Keratinocyte (primary cell): ENCODE measurements around the gene TMUB2. TPM values are rescaled to one million over a fixed set of nuclear protein-coding genes. Genes with fewer than 3 reads are reported as not detected.

ENCODE experiments used
- DNase-seq: peaks from one replicate; pipeline ENCODE4 v3.0.0-alpha.2; 2011; ENCODE audit warnings: low read depth, missing footprints, low spot score
- FAIRE-seq: peaks from 2 replicates; lab custom pipeline; 2011; peaks lifted over from hg19 to GRCh38; lab: Jason Lieb, UNC
- H2AFZ ChIP-seq: 2 replicates; pipeline ENCODE4 v1.6.0; 2012; ENCODE audit warnings: low read length, control low read depth, inconsistent platforms; ENCODE audit not compliant: control insufficient read depth
- H3K27ac ChIP-seq: 2 replicates; pipeline ENCODE4 v1.5.1; 2011; ENCODE audit warnings: low read length; ENCODE audit not compliant: control insufficient read depth, insufficient read depth
- H3K27me3 ChIP-seq: 3 replicates; pipeline ENCODE4 v1.6.0; 2011; ENCODE audit warnings: low read length; ENCODE audit not compliant: control insufficient read depth, insufficient read depth; ENCODE audit errors: extremely low read depth
- H3K36me3 ChIP-seq, 2 experiments: 2 replicates in 1 of 2; 3 replicates in 1 of 2; pipeline ENCODE4 v1.5.1; 2011; ENCODE audit warnings: low read length in 2 of 2, mild to moderate bottlenecking in 1 of 2; ENCODE audit not compliant: control insufficient read depth in 2 of 2, insufficient read depth in 2 of 2; ENCODE audit errors: extremely low read depth in 1 of 2
- H3K4me1 ChIP-seq: 3 replicates; pipeline ENCODE4 v1.5.1; 2011; ENCODE audit warnings: low read length; ENCODE audit not compliant: control insufficient read depth, insufficient read depth; ENCODE audit errors: extremely low read depth
- H3K4me2 ChIP-seq: 3 replicates; pipeline ENCODE4 v1.6.0; 2011; ENCODE audit warnings: low read depth, low read length; ENCODE audit not compliant: control insufficient read depth, insufficient read depth; ENCODE audit errors: extremely low read depth
- H3K4me3 ChIP-seq, 3 experiments: fragments of 200-600 bp in 1 of 3; sonication (generic) in 1 of 3; 2 replicates in 2 of 3; 3 replicates in 1 of 3; pipeline ENCODE4 v1.5.1; 2011 to 2016; ENCODE audit warnings: low read length in 3 of 3, mild to moderate bottlenecking in 3 of 3, control low read depth in 2 of 3, inconsistent platforms in 1 of 3, low read depth in 1 of 3, mixed read lengths in 1 of 3, mixed run types in 1 of 3, moderate library complexity in 1 of 3; ENCODE audit not compliant: control insufficient read depth in 2 of 3, insufficient read depth in 2 of 3; ENCODE audit errors: extremely low read depth in 1 of 3
- H3K79me2 ChIP-seq: 2 replicates; pipeline ENCODE4 v1.6.0; 2012; ENCODE audit warnings: low read length; ENCODE audit not compliant: control insufficient read depth, insufficient read depth
- H3K9ac ChIP-seq: 3 replicates; pipeline ENCODE4 v1.6.0; 2011; ENCODE audit warnings: low read length; ENCODE audit not compliant: control insufficient read depth, insufficient read depth; ENCODE audit errors: extremely low read depth
- H3K9me1 ChIP-seq: 3 replicates; pipeline ENCODE4 v1.6.0; 2011; ENCODE audit warnings: low read length; ENCODE audit not compliant: control insufficient read depth, insufficient read depth; ENCODE audit errors: extremely low read depth
- H3K9me3 ChIP-seq: 2 replicates; pipeline ENCODE4 v1.5.1; 2012; ENCODE audit warnings: low read depth, low read length; ENCODE audit not compliant: control insufficient read depth
- H4K20me1 ChIP-seq: 3 replicates; pipeline ENCODE4 v1.6.0; 2011; ENCODE audit warnings: low read length; ENCODE audit not compliant: control insufficient read depth, insufficient read depth; ENCODE audit errors: extremely low read depth
- EZH2 ChIP-seq: IDR thresholded peaks from one replicate; pipeline ENCODE4 v1.6.1; 2012; ENCODE audit warnings: inconsistent platforms, mild to moderate bottlenecking, low read length, moderate library complexity
- dilution Hi-C: fragments of 300-500 bp; cut with MboI; formaldehyde crosslinking; loops from one replicate; pipeline ENCODE4 v1.7.0; 2020; ENCODE audit warnings: low sequenced_read_pairs; ENCODE audit not compliant: extremely low pct_ligation_motif_present
- polyA plus RNA-seq, 5 experiments: library from polyadenylated mRNA; depleted of rRNA in 3 of 5; stranded (reverse) in 3 of 5; stranded (forward) in 1 of 5; unstranded in 1 of 5; fragments of >200 nt; gene quantifications; 1 replicate in 1 of 5; 2 replicates in 3 of 5; 3 replicates in 1 of 5; pipeline versions ENCODE4 v1.2.1 to v1.2.3, GENCODE V29; 2011 to 2012; ENCODE audit warnings: missing spikeins in 2 of 5, low read depth in 1 of 5, low replicate concordance in 1 of 5
- TF ChIP-seq, protein P1 (sequence below), 3 experiments: IDR thresholded peaks in 1 of 3; conservative IDR thresholded peaks in 1 of 3; optimal IDR thresholded peaks in 1 of 3; 2 replicates in 2 of 3; 3 replicates in 1 of 3; pipeline versions ENCODE3 to v1.5.1; 2011; ENCODE audit warnings: low read length in 3 of 3, mild to moderate bottlenecking in 3 of 3, moderate library complexity in 2 of 3, control low read depth in 1 of 3, inconsistent platforms in 1 of 3; ENCODE audit not compliant: insufficient read depth in 2 of 3; ENCODE audit errors: extremely low read depth in 1 of 3

Gene TMUB2
- polyA plus RNA-seq, 1 donor (not counting 4 experiments of a cell fraction or from before 2014, with no cell fraction given) = 25.5 TPM

DNA sequence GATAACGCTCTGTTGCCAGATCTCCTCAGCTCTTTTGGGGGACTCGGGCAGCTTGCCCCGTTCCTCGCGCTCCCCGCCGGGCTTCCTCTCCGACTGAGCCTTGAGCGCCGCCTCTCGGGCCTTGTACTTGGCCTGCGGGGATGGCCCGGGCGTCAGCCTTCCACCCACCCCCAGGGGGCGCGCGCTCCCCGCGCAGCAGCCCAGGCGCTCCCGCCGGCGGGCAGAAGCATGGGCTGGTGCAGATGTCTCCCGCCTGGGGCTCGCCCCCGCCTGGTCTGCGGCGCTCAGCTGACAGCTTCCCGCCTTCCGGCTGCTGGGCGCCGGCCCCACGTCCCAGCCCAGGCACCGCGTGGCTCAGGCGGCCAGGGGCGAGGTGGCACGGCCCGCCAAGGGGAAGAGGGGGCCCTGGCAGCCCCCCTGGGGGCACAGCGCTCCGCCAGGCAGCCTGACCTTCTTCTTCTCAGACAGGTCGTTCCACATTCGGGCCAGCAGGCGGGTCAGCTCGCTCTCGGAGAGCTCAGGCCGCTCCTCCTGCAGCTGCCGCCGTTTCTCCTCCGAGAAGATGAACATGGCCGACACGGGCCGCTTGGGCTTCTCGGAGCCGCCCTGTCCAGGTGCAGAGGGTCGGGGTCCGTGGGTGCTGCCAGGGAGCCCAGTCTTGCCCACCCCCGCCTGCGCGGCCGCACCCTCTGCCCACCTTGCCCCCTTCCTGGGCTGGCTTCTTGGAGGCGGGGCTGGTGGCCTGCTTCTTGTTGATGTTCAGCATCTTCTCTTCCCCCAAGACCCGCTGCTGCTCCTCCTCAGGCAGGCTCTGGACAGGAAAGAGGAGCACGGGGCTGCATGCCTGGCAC lies 23.8 kb downstream of the TMUB2 start:
- no peak overlapping the region for H2AFZ ChIP-seq
- peaks cover 44 to 49% of the 10 kb centered on the region in 2 experiments for H3K36me3 ChIP-seq
- dilution Hi-C loops = no loop called here
- H3K4me3 ChIP-seq = no peak overlapping the region
- no peaks in the 10 kb centered on the region for H3K79me2 ChIP-seq
- H3K9me1 ChIP-seq = no peaks in the 10 kb centered on the region
- TF ChIP-seq EZH2 = no peak
- TF ChIP-seq, protein P1, sequence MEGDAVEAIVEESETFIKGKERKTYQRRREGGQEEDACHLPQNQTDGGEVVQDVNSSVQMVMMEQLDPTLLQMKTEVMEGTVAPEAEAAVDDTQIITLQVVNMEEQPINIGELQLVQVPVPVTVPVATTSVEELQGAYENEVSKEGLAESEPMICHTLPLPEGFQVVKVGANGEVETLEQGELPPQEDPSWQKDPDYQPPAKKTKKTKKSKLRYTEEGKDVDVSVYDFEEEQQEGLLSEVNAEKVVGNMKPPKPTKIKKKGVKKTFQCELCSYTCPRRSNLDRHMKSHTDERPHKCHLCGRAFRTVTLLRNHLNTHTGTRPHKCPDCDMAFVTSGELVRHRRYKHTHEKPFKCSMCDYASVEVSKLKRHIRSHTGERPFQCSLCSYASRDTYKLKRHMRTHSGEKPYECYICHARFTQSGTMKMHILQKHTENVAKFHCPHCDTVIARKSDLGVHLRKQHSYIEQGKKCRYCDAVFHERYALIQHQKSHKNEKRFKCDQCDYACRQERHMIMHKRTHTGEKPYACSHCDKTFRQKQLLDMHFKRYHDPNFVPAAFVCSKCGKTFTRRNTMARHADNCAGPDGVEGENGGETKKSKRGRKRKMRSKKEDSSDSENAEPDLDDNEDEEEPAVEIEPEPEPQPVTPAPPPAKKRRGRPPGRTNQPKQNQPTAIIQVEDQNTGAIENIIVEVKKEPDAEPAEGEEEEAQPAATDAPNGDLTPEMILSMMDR (optimal IDR thresholded peaks at IDR 0.05 in 1 of 3, IDR thresholded peaks at IDR 0.05 in 1 of 3, conservative IDR thresholded peaks at IDR 0.05 in 1 of 3; ENCODE audit: extremely low read depth in 1 of 3, insufficient read depth in 2 of 3, low read length in 3 of 3) = peak; percentile 75 to 87 (median 77)
- no peak for DNase-seq
- peak overlapping the region; percentile 9 for H3K9ac ChIP-seq
- no peaks in the 10 kb centered on the region for H4K20me1 ChIP-seq
- no peaks in the 10 kb centered on the region for H3K27me3 ChIP-seq
- peak overlapping the region; percentile 6 for H3K4me2 ChIP-seq
- no peak for FAIRE-seq
- peaks cover 28% of the 10 kb centered on the region for H3K4me1 ChIP-seq
- no peaks in the 10 kb centered on the region for H3K9me3 ChIP-seq
- H3K27ac ChIP-seq = peak overlapping the region; percentile 13

DNA sequence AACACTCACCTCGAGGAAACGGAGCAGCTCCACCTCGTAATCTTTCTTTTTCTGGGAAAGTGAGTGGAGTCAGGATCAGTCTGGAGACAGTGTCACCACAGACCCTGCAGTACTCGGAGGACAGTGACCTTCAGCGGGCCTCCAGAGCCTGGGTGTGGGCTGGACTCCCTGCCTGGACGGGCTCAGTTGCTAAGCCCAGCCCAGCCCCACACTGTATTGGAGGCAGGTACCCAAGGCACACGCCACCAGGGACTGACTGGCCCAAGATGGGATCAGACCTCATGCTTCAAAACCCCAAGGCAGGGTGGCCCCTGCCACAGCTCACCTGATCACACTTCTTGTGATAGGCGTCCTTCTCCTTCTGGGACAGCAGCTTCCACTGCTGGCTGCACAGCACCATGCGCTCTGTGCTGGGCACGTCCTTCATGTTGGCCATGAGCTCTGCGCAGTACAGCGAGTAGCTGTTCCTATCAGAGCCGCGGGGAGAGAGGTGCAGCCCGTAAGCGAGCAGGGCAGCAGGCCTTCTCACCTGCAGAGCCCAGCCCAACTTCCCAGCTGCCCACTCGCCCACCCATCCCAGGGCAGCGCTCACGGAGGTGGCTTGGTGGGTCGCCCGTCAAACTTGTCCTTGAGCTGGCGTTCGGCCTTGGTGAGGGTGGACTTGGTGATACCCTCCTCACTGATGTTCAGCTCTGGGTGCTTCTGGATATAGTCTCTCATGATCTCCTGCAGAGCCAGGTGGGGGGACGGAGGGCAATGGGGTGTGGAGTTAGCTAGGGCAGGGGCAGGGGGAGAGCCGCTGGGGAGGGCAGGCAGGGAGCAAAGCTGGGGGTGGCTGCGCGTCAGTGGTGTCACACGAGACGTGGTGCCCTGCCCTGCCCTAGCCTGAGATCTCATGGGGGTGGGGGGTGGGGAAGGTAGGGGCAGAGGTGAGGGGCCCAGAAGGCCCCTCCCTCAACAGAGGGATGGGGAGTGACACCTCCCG lies 24.8 kb downstream of the TMUB2 start:
- dilution Hi-C loops = no loop called here
- peaks cover 28% of the 10 kb centered on the region for H3K4me1 ChIP-seq

More for the DNA sequence above, 24.8 kb downstream of the TMUB2 start:
- H3K9me3 ChIP-seq = no peaks in the 10 kb centered on the region
- peaks cover 3% of the 10 kb centered on the region for H3K79me2 ChIP-seq
- no peak for FAIRE-seq
- no peak overlapping the region for H2AFZ ChIP-seq
- H3K9me1 ChIP-seq = no peaks in the 10 kb centered on the region
- H3K4me3 ChIP-seq = no peak overlapping the region
- TF ChIP-seq, protein P1 (optimal IDR thresholded peaks at IDR 0.05 in 1 of 3, IDR thresholded peaks at IDR 0.05 in 1 of 3, conservative IDR thresholded peaks at IDR 0.05 in 1 of 3; ENCODE audit: extremely low read depth in 1 of 3, insufficient read depth in 2 of 3, low read length in 3 of 3) = no peak
- no peak for TF ChIP-seq EZH2
- DNase-seq = no peak
- no peak overlapping the region for H3K4me2 ChIP-seq
- peaks cover 49 to 56% of the 10 kb centered on the region in 2 experiments for H3K36me3 ChIP-seq
- H3K27me3 ChIP-seq = no peaks in the 10 kb centered on the region
- H4K20me1 ChIP-seq = no peaks in the 10 kb centered on the region
- H3K9ac ChIP-seq = no peak overlapping the region
- no peak overlapping the region for H3K27ac ChIP-seq
